G401.6 (cell line): ENCODE data around the gene TLR10.
"Not testable (repeated sequence)": the region's sequence is repeated elsewhere in the genome, so short reads cannot be mapped to it uniquely, and the experiment has no call there.

Experiments used
- FAIRE-seq: peaks from 2 replicates; lab custom pipeline; 2012; peaks lifted over from hg19 to GRCh38; lab: Jason Lieb, UNC

TLR10 gene

GRCh38 chr4:38802561-38803355 lies 20.0 kb upstream of the TLR10 start:
- no peak for FAIRE-seq

- FAIRE-seq: no peak
Measured at GRCh38 chr4:38800961-38801450, 18.2 kb upstream of the TLR10 start.

- FAIRE-seq: no peak
Measured at GRCh38 chr4:38800366-38800765, 17.6 kb upstream of the TLR10 start.

GRCh38 chr4:38795087-38795486 lies 12.3 kb upstream of the TLR10 start:
- FAIRE-seq: no peak

- FAIRE-seq: no peak
Measured at GRCh38 chr4:38794051-38794450, 11.3 kb upstream of the TLR10 start.

- no peak for FAIRE-seq
Measured at GRCh38 chr4:38791010-38791409, 8.2 kb upstream of the TLR10 start.

- no peak for FAIRE-seq
Measured at GRCh38 chr4:38788317-38788716, 5.5 kb upstream of the TLR10 start.

- no peak for FAIRE-seq
Measured at GRCh38 chr4:38787693-38788092, 4.9 kb upstream of the TLR10 start.

GRCh38 chr4:38785901-38786402 lies 3.2 kb upstream of the TLR10 start:
- FAIRE-seq: no peak

GRCh38 chr4:38785041-38785790 lies 2.4 kb upstream of the TLR10 start:
- FAIRE-seq: no peak

- FAIRE-seq: no peak
Measured at GRCh38 chr4:38784141-38784540, 1.4 kb upstream of the TLR10 start.

GRCh38 chr4:38783109-38783460 lies 295 bp upstream of the TLR10 start:
- FAIRE-seq: no peak

GRCh38 chr4:38781854-38782261 lies 932 bp downstream of the TLR10 start:
- no peak for FAIRE-seq

- FAIRE-seq: no peak
Measured at GRCh38 chr4:38780833-38781484, 1.8 kb downstream of the TLR10 start.

GRCh38 chr4:38779790-38780189 lies 3.0 kb downstream of the TLR10 start:
- no peak for FAIRE-seq

GRCh38 chr4:38777925-38778324 lies 4.9 kb downstream of the TLR10 start:
- not testable (repeated sequence) for FAIRE-seq

GRCh38 chr4:38775326-38775725 lies 7.5 kb downstream of the TLR10 start:
- FAIRE-seq: no peak

- FAIRE-seq: no peak
Measured at GRCh38 chr4:38774181-38774955, 8.4 kb downstream of the TLR10 start.

GRCh38 chr4:38770281-38770680 lies 12.5 kb downstream of the TLR10 start:
- not testable (repeated sequence) for FAIRE-seq

- FAIRE-seq: no peak
Measured at GRCh38 chr4:38769857-38770256, 12.9 kb downstream of the TLR10 start.

- FAIRE-seq: no peak
Measured at GRCh38 chr4:38769441-38769840, 13.3 kb downstream of the TLR10 start.

- no peak for FAIRE-seq
Measured at GRCh38 chr4:38768968-38769394, 13.8 kb downstream of the TLR10 start.
